H9 (cell line): ENCODE results near the gene GPR155. TPM values are rescaled to one million over a fixed set of nuclear protein-coding genes. Genes with fewer than 3 reads are reported as not detected.

Experiments used
- DNase-seq: peaks from one replicate; pipeline ENCODE4 v3.0.0-alpha.2; 2017
- H2AFZ ChIP-seq: one replicate; pipeline ENCODE4 v1.6.1; 2013; ENCODE audit warnings: mild to moderate bottlenecking, low read length, control low read depth, moderate library complexity
- H2AK5ac ChIP-seq: 2 replicates; pipeline ENCODE4 v1.6.1; 2013; ENCODE audit warnings: low read length, control low read depth, mixed read lengths; ENCODE audit not compliant: insufficient read length
- H2BK120ac ChIP-seq: one replicate; pipeline ENCODE4 v1.6.1; 2013; ENCODE audit warnings: low read depth, mild to moderate bottlenecking, low read length, control low read depth, inconsistent platforms; ENCODE audit not compliant: poor library complexity, severe bottlenecking
- H2BK12ac ChIP-seq: 2 replicates; pipeline ENCODE4 v1.6.1; 2013; ENCODE audit warnings: low read length, control low read depth, mixed read lengths, low read depth; ENCODE audit not compliant: insufficient read length
- H2BK15ac ChIP-seq: 2 replicates; pipeline ENCODE4 v1.6.1; 2013; ENCODE audit warnings: low read depth, low read length, control low read depth
- H2BK20ac ChIP-seq: one replicate; pipeline ENCODE4 v1.6.1; 2013; ENCODE audit warnings: low read depth, mild to moderate bottlenecking, low read length, control low read depth, inconsistent platforms; ENCODE audit not compliant: poor library complexity, severe bottlenecking
- H2BK5ac ChIP-seq: 2 replicates; pipeline ENCODE4 v1.6.1; 2013; ENCODE audit warnings: low read length, control low read depth, mixed read lengths; ENCODE audit not compliant: insufficient read length
- H3K14ac ChIP-seq: 2 replicates; pipeline ENCODE4 v1.6.1; 2013; ENCODE audit warnings: low read length, control low read depth; ENCODE audit not compliant: insufficient read depth
- H3K18ac ChIP-seq: 2 replicates; pipeline ENCODE4 v1.6.1; 2013; ENCODE audit warnings: low read depth, mild to moderate bottlenecking, mixed read lengths, low read length, control low read depth; ENCODE audit not compliant: insufficient read length
- H3K23ac ChIP-seq: 2 replicates; pipeline ENCODE4 v1.6.1; 2013; ENCODE audit warnings: low read length, control low read depth, mixed read lengths, low read depth; ENCODE audit not compliant: insufficient read length
- H3K23me2 ChIP-seq: 2 replicates; pipeline ENCODE4 v1.6.1; 2013; ENCODE audit warnings: low read depth, mild to moderate bottlenecking, mixed read lengths, low read length, control low read depth; ENCODE audit not compliant: insufficient read length, poor library complexity, severe bottlenecking
- H3K27ac ChIP-seq: 2 replicates; pipeline ENCODE4 v1.5.1; 2013; ENCODE audit warnings: low read length, control low read depth, mixed read lengths, low read depth; ENCODE audit not compliant: insufficient read length
- H3K27me3 ChIP-seq: 2 replicates; pipeline ENCODE4 v1.6.1; 2013; ENCODE audit warnings: low read length, control low read depth, inconsistent platforms; ENCODE audit not compliant: insufficient read depth
- H3K4ac ChIP-seq: 2 replicates; pipeline ENCODE4 v1.6.1; 2013; ENCODE audit warnings: low read depth, mild to moderate bottlenecking, control low read depth, inconsistent platforms, low read length, moderate library complexity
- H3K4me1 ChIP-seq: 2 replicates; pipeline ENCODE4 v1.6.1; 2013; ENCODE audit warnings: low read length, control low read depth, inconsistent platforms; ENCODE audit not compliant: insufficient read depth
- H3K4me2 ChIP-seq: 2 replicates; pipeline ENCODE4 v1.6.1; 2013; ENCODE audit warnings: low read length, control low read depth, mixed read lengths; ENCODE audit not compliant: insufficient read length, insufficient read depth
- H3K56ac ChIP-seq: 2 replicates; pipeline ENCODE4 v1.6.1; 2013; ENCODE audit warnings: low read depth, mild to moderate bottlenecking, mixed read lengths, low read length, control low read depth; ENCODE audit not compliant: insufficient read length
- H3K79me1 ChIP-seq: 2 replicates; pipeline ENCODE4 v1.6.1; 2013; ENCODE audit warnings: low read depth, mild to moderate bottlenecking, moderate library complexity, low read length, control low read depth, inconsistent platforms; ENCODE audit not compliant: insufficient read depth, poor library complexity, severe bottlenecking
- H3K79me2 ChIP-seq: 2 replicates; pipeline ENCODE4 v1.6.1; 2013; ENCODE audit warnings: low read length, control low read depth, inconsistent platforms; ENCODE audit not compliant: insufficient read depth
- H3K9ac ChIP-seq: 2 replicates; pipeline ENCODE4 v1.6.1; 2013; ENCODE audit warnings: low read length, control low read depth, mixed read lengths; ENCODE audit not compliant: insufficient read length; ENCODE audit errors: extremely low read depth
- H3K9me3 ChIP-seq: one replicate; pipeline ENCODE4 v1.6.1; 2013; ENCODE audit warnings: low read depth, low read length, inconsistent platforms; ENCODE audit not compliant: control insufficient read depth
- H3T11ph ChIP-seq: one replicate; pipeline ENCODE4 v1.6.1; 2013; ENCODE audit warnings: mild to moderate bottlenecking, low read length, control low read depth, inconsistent platforms
- H4K20me1 ChIP-seq: one replicate; pipeline ENCODE4 v1.6.1; 2013; ENCODE audit not compliant: control insufficient read depth, insufficient read length, insufficient read depth
- H4K5ac ChIP-seq: 2 replicates; pipeline ENCODE4 v1.6.1; 2013; ENCODE audit warnings: low read depth, mild to moderate bottlenecking, mixed read lengths, low read length, control low read depth; ENCODE audit not compliant: insufficient read length
- H4K8ac ChIP-seq: replicated peaks from 2 replicates; pipeline ENCODE4 v1.6.1; 2013; ENCODE audit warnings: low read length, control low read depth, mixed read lengths, low read depth; ENCODE audit not compliant: insufficient read length
- H4K91ac ChIP-seq: 2 replicates; pipeline ENCODE4 v1.6.1; 2013; ENCODE audit warnings: low read depth, mild to moderate bottlenecking, moderate library complexity, mixed read lengths, low read length, control low read depth; ENCODE audit not compliant: insufficient read length
- H3K27ac Mint-ChIP-seq, 3 experiments: 2 replicates in 2 of 3; 3 replicates in 1 of 3; pipeline ENCODE4 v1.8.0; 2020 to 2021; ENCODE audit warnings: mixed read lengths in 3 of 3, mild to moderate bottlenecking in 1 of 3, moderate library complexity in 1 of 3
- H3K27me3 Mint-ChIP-seq: 2 replicates; pipeline ENCODE4 v1.8.0; 2021; ENCODE audit warnings: low read depth, mild to moderate bottlenecking, moderate library complexity, mixed read lengths
- H3K36me3 Mint-ChIP-seq, 3 experiments: 2 replicates in 2 of 3; 3 replicates in 1 of 3; pipeline ENCODE4 v1.8.0; 2020 to 2021; ENCODE audit warnings: low read depth in 3 of 3, mixed read lengths in 3 of 3; ENCODE audit not compliant: insufficient read depth in 1 of 3
- H3K4me1 Mint-ChIP-seq, 2 experiments: 2 replicates each; pipeline ENCODE4 v1.8.0; 2020; ENCODE audit warnings: mixed read lengths in 2 of 2
- H3K4me3 Mint-ChIP-seq, 2 experiments: 2 replicates in 1 of 2; 3 replicates in 1 of 2; pipeline ENCODE4 v1.8.0; 2020 to 2021; ENCODE audit warnings: mild to moderate bottlenecking in 2 of 2, mixed read lengths in 2 of 2, moderate library complexity in 1 of 2
- H3K9me3 Mint-ChIP-seq, 2 experiments: 2 replicates in 1 of 2; 3 replicates in 1 of 2; pipeline ENCODE4 v1.8.0; 2020; ENCODE audit warnings: mild to moderate bottlenecking in 2 of 2, mixed read lengths in 2 of 2, moderate library complexity in 1 of 2
- total RNA-seq: library from RNA; stranded (reverse); gene quantifications from 2 replicates; pipeline ENCODE4 v1.2.1, GENCODE V29; 2021
- TF ChIP-seq, protein P1 (sequence below): fragments of 200-600 bp; sonication (generic); conservative IDR thresholded peaks from 3 replicates; pipeline ENCODE4 v1.8.0; 2021; ENCODE audit warnings: antibody characterized with exemption, mild to moderate bottlenecking

Gene GPR155
- total RNA-seq, 1 experiment from 2014 or later, result 0.35 TPM

- H3K4me2 ChIP-seq, result no peak overlapping the region
- no peaks in the 10 kb centered on the region for H3K79me1 ChIP-seq
- H3K9ac ChIP-seq, result no peak overlapping the region
- no peak overlapping the region for H4K8ac ChIP-seq
- Mint-ChIP-seq H3K4me3 (no peak overlapping the region), H3K27ac (0 out of 7 replicates have a peak overlapping the region, but pooled peaks of 1 of the 3 experiments have one; percentile 17), H3K36me3 (no peaks in the 10 kb centered on the region), H3K27me3 (no peaks in the 10 kb centered on the region), H3K9me3 (no peaks in the 10 kb centered on the region), H3K4me1 (no peaks in the 10 kb centered on the region)
- no peak overlapping the region for H3K23ac ChIP-seq
- H4K5ac ChIP-seq, result no peak overlapping the region
- no peak overlapping the region for H3K14ac ChIP-seq
- no peak overlapping the region for H3K4ac ChIP-seq
- H2AFZ ChIP-seq, result no peak overlapping the region
- H3K56ac ChIP-seq, result no peak overlapping the region
- no peak overlapping the region for H2AK5ac ChIP-seq
- H4K91ac ChIP-seq, result no peak overlapping the region
- H3K4me1 ChIP-seq, result no peaks in the 10 kb centered on the region
- H2BK5ac ChIP-seq, result no peak overlapping the region
- H3K23me2 ChIP-seq, result no peaks in the 10 kb centered on the region
- H3K27me3 ChIP-seq, result no peaks in the 10 kb centered on the region
- no peak overlapping the region for H2BK120ac ChIP-seq
- no peak overlapping the region for H3K27ac ChIP-seq
- no peaks in the 10 kb centered on the region for H4K20me1 ChIP-seq
- no peak overlapping the region for H2BK12ac ChIP-seq
- H3T11ph ChIP-seq, result no peak overlapping the region
- no peak overlapping the region for H2BK20ac ChIP-seq
- H2BK15ac ChIP-seq, result no peak overlapping the region
- no peaks in the 10 kb centered on the region for H3K9me3 ChIP-seq
- no peak overlapping the region for H3K18ac ChIP-seq
- H3K79me2 ChIP-seq, result no peaks in the 10 kb centered on the region
- DNase-seq, result no peak
- TF ChIP-seq, protein P1, sequence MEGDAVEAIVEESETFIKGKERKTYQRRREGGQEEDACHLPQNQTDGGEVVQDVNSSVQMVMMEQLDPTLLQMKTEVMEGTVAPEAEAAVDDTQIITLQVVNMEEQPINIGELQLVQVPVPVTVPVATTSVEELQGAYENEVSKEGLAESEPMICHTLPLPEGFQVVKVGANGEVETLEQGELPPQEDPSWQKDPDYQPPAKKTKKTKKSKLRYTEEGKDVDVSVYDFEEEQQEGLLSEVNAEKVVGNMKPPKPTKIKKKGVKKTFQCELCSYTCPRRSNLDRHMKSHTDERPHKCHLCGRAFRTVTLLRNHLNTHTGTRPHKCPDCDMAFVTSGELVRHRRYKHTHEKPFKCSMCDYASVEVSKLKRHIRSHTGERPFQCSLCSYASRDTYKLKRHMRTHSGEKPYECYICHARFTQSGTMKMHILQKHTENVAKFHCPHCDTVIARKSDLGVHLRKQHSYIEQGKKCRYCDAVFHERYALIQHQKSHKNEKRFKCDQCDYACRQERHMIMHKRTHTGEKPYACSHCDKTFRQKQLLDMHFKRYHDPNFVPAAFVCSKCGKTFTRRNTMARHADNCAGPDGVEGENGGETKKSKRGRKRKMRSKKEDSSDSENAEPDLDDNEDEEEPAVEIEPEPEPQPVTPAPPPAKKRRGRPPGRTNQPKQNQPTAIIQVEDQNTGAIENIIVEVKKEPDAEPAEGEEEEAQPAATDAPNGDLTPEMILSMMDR, result no peak
Measured at GRCh38 chr2:174436351-174436750, 50.5 kb downstream of the GPR155 start.
